CMK (cell line): Measurements from ENCODE around the gene DNER.
"Not testable (repeated sequence)": the region's sequence is repeated elsewhere in the genome, so short reads cannot be mapped to it uniquely, and the experiment has no call there.

ENCODE experiments used
- DNase-seq: peaks from one replicate; pipeline ENCODE4 v3.0.0-alpha.2; 2010; ENCODE audit warnings: low read depth

DNER gene

DNA sequence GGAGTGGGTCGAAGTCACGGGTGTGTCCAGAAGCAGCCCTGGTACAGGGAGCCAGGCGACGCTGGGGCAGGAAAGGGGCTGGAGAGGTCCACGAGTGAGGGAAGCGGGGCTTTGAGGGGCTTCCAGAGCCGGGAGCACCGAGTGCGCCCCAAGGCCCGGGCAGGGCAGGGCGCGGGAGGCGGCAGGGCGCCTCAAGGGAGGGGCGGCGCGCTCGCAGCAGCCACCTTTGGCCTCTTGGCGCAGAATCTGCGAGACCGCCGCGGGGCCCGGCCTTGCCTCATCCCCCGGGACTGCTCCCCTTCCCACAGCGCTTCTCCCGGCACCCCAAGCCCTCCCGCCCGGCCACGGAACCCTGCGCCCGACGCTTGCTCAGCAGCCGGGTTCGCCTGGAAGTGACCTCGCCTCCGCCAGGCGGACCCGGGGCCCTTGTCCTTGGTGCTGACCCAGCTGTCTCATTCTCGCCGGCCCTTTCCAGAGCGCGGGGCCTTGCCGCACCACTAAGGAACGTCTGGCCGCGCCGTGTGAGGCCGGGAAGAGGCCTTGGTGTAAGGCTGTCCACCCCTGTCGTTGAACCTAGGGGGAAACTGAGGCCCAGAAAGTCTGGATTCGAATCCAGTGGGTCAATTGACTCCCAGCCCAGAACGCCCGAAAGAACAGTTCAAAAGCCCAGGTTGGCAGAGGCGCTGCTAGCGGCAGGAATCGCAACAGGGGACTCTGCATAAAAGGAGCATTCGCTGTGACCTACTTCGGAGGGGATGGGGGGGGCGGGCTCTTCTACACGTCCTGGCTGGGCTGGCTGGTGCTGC, 584 bp upstream of the DNER start:
- no peak for DNase-seq

DNA sequence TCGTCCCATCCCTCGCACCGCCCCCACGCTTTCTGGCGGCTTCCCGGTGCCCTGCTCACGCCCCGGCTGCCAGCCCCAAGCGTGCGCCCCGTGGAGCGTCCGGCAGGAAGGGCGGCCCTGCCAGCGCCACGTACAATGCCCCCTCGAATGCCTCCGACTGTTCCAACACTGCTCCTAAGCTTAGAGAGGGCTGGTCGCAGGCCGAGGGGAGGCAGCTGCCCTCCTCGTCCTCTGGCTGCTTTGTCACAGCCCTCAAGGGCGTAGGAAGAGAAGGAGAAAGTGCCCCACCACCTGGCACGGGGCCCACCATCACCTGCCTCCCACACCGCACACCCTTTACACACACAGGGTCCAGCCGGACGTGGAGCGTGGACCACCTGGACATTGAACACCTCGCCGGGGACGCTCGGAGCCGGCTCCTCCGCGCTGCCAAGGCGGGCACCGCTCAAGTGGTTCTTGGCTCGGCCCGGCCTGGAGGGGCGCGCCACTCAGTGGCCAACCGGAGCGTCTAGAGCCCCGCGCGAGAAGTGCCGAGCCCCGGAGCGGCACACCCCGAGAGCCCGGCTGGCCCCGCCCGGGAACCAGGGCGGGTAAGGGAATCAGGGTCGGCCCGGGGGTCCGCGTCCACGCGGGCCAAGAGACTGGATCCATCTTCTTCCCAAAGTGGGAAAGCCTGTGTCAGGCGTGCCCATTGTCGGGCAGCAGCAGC, 830 bp downstream of the DNER start:
- no peak for DNase-seq

DNA sequence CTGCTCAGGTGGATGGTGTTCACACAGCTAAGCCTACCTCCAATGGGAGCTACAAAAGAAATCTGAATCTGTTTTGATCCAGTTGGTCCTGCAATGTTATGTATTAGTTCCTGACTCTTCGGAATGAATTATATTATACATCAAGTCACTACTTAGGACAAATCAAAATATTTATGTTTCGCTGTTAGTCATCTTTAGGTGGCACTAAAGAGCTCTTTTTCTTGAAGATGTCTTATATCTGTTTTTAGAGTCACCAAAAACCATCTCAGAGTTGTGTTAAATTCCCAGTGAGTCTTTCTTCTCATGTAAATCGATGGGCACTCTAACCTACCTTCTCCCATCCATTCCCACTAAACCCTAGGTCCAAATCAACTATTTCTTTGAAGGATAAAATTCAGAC, 2.2 kb downstream of the DNER start:
- no peak for DNase-seq

DNA sequence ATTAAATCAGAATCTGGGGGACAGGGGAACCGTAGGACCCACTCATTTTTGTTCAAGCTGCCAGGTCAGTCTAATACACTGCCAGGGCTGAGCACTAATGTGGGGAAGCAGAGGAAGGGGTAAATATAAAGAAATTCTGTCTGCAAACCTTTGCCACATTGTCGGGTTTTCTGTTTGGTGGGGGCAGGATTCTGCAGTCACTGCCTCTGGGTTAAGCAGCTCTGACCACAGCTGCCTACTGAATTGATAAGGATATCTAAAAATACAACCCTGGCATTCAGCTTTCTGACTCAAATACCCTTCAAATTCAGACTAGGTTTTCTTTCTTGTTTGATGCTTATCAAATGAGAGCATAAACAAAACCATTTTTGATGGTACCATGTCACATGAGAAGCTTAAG, 6.0 kb downstream of the DNER start:
- no peak for DNase-seq

GRCh38 chr2:229703909-229704630, 10.3 kb downstream of the DNER start:
- no peak for DNase-seq

- DNase-seq = no peak
These were observed 12.6 kb downstream of the DNER start for GRCh38 chr2:229701716-229702115.

DNA sequence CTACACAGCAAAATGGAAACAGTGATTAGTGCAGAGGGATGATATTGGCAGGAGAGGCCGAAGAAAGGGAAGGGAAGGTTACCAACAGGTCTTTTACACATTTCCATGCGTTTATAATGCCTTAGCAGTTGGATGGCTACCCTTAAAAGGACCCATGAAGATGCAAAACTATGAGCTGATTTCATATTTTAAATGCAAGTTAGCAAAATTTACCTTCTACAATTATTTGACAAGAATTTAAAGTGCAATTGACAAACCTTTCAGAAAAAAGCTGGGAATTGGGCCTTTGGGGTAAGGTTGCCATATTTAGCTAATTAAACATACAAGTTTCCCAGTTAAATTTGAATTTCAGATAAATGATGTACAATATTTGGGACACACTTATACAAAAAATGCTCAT, 13.3 kb downstream of the DNER start:
- DNase-seq = no peak

GRCh38 chr2:229695961-229696360, 18.4 kb downstream of the DNER start:
- DNase-seq = no peak

- not testable (repeated sequence) for DNase-seq
These were observed 20.5 kb downstream of the DNER start for GRCh38 chr2:229693845-229694244.

- DNase-seq = no peak
These were observed 22.7 kb downstream of the DNER start for GRCh38 chr2:229691631-229692030.

GRCh38 chr2:229689307-229689839, 25.0 kb downstream of the DNER start:
- no peak for DNase-seq

DNA sequence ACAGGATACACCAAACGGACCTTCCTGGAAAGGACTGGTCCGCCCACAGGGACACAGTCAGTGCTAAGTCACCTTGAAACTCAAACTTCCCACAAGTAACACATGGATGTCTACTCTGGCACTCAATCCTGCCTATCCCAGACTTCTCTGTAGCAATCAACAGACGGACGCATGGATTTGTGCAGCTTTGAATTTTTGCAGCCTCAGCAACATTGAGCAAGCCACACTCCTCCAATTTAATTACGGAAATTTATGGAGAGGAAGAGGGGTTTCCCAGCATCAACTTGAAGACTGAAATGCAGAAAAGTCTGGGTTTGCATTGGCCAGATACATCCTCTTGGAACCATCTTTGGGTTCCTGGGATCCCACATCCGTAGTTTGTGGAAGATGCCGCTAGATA, 26.2 kb downstream of the DNER start:
- DNase-seq = no peak

GRCh38 chr2:229686122-229686919, 28.0 kb downstream of the DNER start:
- DNase-seq = no peak

- DNase-seq = no peak
These were observed 29.3 kb downstream of the DNER start for GRCh38 chr2:229684942-229685562.

GRCh38 chr2:229679393-229680125, 34.8 kb downstream of the DNER start:
- no peak for DNase-seq

DNA sequence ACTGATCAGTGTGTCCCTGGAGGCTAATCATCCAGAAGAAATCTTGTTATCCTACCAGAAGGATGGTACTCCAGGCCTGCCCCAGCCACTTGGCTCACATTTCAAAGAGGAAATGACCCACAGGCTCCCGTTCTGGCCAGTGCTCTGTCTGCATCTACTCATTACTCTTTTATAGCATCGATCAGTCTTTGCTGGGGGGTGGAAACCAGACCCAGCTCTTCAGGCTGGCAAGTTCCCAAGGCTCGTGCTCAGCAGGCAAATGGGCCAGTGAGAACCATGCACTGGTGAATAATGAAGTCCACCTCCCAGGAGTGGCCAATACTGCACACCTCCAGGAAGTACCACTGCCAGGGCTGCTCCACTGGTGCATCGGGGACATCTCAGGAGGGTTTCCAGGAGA, 38.8 kb downstream of the DNER start:
- DNase-seq = no peak

GRCh38 chr2:229674830-229675530, 39.4 kb downstream of the DNER start:
- no peak for DNase-seq

DNA sequence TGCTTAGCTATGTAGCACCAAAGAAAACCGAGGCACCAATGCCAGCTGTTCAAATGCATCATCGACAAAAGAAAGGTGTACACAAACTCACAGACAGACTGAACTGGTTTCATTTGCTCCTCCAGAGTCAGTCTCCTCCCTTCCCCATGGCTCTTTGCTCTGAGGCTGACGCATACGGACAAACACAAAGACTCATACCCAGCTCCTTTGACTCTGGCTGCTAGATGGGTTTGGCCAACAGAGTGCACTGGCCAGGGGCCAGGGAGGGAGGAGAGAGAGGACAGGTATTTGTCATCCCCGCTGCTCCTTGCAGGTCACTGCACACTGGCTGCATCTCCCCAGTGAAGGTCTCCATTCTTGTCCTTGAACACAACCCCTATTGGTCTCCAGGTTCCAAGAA, 40.7 kb downstream of the DNER start:
- no peak for DNase-seq

DNA sequence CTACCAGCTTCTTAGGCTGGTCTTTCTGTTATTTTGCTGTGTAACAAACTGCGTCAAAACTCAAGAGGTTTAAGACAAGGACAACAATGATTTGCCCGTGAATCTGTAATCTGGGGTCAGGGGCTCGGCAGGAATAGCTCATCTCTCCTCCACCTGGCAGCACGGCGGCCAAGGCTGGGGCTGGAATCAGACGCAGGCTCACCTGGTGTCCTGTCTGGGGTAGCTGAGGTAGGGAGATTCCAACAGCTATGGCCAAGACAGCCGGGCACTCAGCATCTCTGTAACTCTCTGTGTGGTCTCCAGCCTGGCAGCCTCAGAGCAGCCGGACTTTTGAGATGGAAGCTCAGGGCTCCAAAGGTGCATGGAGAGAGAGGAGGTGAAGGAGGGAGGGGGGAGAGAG, 42.3 kb downstream of the DNER start:
- no peak for DNase-seq

GRCh38 chr2:229669841-229670240, 44.5 kb downstream of the DNER start:
- DNase-seq = no peak
